DMS153 (cell line): Measurements from ENCODE around the gene CCNI.
A peak's percentile ranks its signal among the peaks of the same experiment; 100 is the strongest.
"Not testable (repeated sequence)": the region's sequence is repeated elsewhere in the genome, so short reads cannot be mapped to it uniquely, and the experiment has no call there.

ENCODE experiments used
- DNase-seq: peaks from one replicate; lab custom pipeline; 2025; lab: John Stamatoyannopoulos, UW

The CCNI gene

DNA sequence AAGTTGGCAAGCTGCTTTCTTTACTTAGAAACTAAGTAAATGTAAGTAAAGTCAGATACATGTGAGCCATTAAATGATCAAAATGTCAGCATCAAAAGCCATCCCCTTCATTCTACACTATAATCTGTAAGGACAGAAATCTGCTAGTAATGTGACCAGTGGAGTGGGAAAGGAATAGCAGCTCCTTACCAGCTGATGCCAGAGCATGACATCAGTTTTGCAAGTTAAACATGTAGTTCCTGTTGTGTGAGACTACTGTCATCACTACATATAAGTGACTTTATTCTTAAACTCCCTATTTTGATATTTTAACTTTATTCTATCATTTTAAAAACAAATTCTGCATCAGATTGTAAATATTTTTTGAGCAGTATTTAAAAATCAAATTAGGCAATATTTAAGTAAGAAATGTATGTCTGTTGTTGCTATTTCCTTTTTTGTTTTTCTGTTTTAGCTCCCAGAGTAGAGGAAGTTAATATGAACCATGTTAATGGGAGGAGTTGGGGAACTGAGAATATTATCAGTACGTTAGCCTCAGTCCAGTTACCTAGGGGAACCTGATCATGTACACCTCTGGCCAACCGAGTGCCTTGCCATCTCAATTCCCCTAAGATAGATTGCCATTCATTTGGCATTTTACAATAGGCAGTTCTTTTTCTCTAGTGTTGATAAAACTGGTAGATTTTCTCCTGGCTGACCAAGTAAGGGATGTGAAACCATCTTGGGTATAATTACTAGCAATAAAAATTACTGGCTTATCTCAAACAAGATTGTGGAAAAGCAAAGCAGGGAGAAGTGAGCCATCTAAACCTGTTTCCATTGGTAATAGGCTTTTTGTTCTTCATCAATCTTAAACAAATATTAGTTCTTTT is 34.7 kb downstream of the CCNI start:
- no peak for DNase-seq

DNA sequence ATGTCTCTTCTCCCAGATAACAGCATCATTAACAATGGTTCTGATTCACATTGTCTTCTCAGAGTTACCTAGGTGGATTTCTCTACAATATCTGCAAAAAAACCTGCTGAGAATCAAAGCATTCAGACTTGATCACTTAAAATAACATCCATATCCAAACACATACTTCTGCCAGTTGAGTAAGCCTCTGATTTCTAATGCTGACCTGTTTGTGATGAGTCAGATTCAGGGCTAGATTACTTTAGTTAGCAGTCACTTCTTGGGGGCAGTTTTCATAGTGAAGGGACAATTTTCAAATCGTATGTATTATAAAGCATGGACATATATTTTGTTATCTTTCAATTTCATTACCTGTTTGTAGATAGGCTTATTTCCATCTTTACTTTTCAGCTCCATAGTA is 35.5 kb downstream of the CCNI start:
- DNase-seq: no peak

DNA sequence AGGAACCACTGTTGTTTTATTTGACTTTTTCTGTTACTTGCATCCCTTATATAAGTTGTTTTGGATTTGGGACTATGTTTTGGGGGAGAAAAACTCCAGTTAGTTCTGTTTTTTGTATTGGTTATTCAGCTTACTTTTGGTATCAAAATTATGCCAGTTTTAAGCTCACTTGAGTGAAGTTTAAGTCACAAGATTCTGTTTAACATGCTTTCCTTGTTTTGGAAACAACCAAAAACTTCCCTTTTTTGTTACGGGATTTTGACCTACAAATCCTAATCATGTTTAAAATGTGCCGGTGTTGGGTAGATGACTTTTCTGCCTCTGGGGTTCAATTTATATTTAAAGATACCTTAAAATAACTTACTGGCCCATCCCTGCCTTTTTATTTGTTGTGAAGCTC is 36.0 kb downstream of the CCNI start:
- DNase-seq: no peak

DNA sequence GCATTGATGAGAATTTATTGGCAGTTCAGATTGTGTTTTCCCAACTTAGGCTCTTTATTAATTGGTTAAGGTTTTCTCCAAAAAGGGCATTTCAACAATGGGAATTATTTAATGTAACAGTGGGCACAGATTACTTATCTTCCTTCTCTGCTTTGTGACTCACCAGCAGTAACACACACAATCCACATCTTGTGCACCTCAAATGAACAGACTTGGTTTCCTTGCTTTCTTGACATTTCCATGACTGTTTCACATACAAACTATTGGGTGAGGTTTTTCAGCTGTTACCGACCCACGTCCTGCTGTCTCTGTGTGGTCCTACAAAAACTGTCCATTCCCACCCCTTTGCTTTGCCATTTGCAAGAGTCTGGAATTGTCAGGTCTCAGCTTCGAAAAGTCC is 38.1 kb downstream of the CCNI start:
- DNase-seq: no peak

DNA sequence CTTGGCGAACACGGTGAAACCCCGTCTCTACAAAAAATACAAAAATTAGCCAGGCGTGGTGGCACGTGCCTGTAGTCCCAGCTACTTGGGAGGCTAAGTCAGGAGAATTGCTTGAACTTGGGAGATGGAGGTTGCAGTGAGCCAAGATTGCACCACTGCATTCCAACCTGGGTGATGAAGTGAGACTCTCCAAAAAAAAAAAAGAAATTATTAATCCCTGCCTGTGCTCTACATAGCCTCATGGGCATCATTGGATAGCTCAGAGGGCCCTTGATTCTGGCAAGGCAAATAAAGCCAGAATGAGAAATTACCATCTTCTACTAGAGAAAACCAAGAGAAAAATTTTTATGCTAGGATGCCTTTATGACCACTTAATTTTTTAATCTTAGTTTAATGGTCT is 38.6 kb downstream of the CCNI start:
- not testable (repeated sequence) for DNase-seq

DNA sequence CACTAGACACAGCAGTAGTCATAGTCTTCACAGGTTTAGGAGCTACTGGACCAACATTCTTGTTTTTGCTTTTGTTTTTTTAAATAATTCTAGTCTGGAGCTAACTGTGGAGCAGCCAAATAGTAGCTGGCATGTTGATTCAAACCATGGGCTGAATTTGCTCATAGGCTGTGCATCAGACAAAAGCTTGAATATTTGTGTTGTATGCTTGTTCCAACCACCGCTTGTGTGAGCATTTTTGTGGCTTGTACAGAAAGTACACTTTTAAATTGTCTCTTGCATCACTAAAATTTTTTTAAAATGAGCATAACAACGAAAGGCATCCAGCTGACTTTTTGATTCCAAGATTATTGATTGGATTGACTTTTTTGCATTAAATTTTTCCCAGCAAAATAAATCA is 39.6 kb downstream of the CCNI start:
- DNase-seq: no peak

DNA sequence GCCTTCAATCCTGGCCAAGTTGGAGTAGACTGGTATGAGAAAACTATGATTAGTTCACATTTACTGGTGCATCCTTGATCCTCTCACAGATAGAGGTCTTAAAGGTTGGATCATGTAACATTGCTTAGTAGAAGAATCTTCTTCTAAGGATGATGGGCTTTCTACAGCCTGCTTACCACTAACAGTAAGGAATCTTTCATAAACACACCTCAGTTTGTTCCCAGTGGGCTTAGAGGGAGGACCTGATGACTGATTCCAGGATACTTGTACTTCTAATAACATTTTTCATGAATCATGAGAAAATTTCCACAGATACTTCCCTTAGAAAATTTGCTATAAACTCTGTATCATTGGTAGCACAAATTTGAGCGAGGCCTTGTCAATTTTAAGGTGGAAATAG is 40.6 kb downstream of the CCNI start:
- DNase-seq: no peak

DNA sequence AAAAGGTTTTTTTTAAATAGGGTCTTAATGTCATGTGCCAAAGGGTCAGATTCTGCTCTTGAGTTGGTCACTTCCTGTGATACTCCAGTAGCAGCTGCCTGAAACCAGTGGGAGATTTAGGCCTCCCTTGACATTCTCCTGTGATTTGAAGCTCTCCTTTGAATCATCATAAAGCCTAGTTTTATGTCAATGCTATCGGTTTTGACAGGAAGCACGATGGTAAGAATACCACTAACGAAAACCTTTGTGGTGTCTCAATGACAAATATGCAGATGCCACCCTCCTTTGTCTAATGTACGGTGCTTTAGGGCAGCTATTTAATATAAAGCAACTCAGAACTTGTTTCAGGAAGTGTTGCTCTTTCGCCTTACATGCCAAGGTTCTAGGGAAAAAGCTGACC is 44.2 kb downstream of the CCNI start:
- no peak for DNase-seq

DNA sequence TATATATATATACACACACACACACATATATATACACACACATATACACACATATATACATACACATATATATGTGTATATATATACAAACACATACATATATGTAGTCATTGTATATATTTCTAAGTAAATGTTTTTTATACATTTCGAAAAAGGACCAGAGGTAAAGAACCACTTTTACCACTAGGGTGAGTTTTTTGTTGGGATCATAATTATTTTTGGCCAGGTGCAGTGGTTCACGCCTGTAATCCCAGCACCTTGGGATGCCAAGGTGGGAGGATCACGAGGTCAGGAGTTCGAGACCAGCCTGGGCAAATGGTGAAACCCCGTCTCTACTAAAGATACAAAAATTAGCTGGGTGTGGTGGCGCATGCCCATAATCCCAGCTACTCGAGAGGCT is 46.0 kb downstream of the CCNI start:
- not testable (repeated sequence) for DNase-seq

DNA sequence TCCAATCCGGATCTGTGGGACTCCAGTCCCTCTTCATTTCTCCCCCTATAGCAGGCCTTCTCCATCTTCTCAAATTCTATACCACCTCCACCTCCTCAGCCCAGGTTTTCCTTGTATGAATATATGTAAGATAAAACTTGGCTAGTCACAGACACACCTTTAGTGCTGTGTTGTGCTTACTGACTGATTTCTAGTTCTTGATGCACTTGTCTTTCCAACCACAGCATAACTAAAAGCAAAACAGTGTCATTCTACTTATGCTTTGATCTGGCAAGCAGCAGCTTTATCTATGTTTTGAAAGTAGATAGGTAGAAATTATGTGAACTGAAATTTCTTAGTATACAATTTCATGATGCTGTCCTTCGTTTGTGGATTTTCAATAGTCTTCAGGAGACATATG is 47.5 kb downstream of the CCNI start:
- DNase-seq: no peak

DNA sequence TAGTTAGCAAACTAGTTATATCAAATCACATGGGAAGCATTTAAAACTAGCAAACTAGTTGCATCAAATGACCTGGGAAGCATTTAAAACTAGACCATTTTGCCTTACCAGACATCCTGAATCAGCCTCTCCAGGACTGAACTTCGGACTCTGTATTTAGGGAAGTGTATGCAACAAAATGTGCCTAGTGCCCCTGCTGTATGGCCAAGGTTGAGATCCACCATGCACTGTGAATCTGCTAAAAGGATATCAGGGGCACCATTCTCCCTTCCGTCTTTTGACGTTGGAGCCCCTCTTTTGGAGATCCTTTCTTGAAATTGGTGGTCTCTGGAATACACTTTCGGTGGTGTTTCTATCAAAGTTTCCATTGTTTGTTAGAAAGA is 49.5 kb downstream of the CCNI start:
- DNase-seq: no peak

DNA sequence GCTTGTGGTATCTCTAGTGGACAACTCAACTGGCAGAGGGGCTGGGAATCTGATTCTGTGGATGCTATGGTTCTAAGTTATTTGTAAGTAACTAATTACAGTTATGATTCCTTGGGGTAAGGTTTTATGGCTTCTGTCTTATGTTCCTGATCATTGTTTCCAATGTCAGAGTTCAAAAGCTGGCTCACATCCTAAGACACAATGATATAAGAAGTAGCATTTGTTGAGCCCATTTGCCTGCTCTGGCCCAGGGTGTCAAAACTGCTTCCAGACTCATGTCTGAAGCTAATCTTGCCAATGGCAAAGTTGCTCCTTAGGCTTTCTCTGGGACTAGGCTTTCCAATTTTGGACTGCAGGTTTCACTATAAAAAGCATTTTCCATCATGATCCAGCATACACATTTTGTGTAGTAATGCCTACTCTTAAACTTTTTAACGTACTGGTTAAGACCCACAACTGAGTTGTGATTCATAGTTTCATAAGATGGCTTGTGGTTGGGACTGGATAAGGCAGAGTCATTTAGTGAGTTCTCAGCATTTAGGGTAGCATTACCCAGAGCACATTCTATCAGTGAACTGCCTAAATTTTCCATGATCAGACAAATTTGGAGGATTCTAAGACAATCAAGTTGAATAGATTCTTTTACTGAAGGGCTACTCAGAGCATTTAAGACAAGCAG is 50.0 kb downstream of the CCNI start:
- no peak for DNase-seq

DNA sequence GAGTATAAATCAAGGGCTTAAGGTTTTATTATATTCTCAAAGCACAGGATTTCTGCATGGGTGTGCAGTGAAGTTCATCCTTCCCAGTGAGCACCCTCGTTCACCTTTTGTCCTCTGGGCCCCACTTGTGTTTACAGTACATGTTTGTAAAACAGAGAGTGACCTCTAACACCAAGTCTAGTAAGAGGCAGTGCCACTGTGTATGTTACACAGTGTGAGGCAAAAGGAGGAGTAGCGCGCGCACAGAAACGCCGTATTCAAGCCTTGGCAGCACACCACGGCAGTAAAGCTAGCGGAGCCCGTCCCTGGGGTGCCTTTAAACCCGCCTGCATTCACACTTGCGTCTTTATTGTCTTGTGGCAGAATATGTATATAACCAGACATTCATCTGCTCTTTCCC is 51.9 kb downstream of the CCNI start:
- peak; percentile 51 for DNase-seq

DNA sequence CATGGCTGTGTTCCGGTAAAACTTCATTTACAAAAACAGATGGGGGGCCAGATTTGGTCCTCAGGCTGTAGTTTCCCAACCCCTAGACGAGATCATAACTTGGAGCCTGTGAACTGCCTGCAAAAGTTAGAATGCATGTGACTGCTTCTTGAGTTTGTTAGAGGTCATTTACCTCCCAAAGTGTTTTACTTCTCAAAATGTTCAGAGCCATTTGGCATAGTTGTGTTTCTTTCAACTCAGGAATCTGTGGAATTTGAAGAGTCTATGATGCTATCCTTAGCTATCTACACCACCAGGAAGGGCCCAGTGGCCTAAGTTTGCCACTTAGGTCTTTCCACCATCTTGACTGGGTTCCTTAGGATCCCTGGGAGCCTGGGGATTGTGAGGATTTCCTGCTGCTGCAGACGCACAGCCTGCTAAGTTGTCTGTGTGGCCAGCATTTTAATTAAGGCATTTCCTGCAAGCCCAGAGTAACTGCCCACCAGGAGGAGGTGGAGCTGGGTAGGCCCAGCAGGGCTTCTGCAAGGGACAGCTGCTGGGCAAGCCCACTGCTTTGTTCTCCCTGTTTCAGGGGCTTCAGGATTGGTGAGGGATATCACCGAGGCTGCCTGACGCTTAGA is 53.1 kb downstream of the CCNI start:
- DNase-seq: no peak

DNA sequence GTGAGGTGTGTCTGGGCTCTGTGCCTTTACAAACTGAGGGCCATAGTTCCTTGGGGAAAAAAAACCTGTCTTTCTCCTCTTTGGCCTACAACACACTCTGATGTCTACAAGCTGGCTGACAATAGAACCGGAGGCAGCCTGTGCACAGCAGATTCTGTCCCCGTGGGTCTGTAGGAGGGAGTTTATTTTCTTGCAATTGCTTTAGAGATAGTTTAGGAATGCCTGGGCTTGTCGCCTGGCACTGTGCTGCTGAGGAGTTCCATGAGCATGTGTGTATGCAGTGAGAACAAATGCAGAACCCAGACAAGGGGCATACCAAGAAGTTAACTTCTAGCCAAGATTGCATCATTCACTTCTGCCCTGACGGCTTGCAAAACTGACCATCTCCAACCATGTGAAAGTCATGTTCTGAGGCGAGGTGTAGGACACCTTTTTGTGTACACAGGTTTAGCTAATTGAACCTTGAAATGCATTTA is 54.1 kb downstream of the CCNI start:
- no peak for DNase-seq

DNA sequence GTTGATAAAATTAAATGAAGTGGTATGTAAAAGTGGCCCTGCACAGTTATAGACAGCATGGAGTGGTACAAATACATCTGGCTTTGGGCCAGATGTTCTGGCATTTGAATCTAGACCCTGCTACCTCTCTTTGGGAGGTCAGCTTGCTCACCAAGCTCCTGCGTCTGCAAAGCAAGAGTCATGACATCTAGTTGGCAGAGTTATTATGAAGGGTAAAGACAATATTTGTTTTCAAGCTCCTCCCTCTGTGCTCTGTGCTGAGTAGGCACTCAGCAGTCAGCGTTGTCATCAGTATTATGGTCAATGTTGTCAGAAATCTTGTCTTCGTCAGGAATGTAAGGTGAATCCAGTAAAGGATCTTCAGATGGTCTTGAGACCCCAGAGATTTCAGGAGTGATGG is 55.8 kb downstream of the CCNI start:
- no peak for DNase-seq

DNA sequence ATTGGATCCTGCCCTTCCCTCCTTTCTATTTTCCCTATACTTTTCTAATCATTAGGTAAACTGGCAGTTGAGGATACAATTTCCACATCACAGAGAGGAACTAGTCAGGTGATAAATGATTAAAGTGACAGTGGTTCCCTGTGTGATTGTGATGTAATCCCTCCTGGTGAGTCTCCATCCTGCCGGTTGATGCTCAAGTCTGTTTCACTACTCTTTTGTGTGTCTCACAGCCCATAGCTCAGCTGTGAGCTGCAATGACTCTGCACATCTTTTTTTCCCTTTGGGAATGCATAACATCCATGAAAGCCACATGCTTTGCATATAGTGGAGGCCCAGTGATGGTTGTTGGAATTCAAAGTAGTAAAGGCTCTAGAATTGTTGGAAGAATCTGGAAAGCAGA is 60.4 kb downstream of the CCNI start:
- no peak for DNase-seq

DNA sequence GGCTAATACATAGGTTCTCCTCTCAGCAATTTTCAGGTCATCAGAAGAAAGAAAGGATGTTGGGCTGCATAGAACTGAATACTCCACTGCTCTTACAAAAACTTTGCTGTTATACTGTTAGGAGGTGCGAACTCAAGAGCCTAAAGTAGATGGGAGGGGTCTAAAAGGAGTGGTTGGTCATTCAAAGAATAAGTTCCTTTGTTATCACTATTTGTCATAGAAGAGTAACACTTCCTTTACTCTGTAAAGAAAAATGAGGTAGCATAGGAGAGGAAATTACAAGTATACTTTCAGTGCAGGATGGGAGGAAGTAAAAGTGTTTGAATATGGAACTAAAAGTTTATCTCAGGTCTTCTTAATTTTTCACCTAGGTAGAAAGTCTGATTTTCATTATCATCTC is 61.5 kb downstream of the CCNI start:
- DNase-seq: no peak

DNA sequence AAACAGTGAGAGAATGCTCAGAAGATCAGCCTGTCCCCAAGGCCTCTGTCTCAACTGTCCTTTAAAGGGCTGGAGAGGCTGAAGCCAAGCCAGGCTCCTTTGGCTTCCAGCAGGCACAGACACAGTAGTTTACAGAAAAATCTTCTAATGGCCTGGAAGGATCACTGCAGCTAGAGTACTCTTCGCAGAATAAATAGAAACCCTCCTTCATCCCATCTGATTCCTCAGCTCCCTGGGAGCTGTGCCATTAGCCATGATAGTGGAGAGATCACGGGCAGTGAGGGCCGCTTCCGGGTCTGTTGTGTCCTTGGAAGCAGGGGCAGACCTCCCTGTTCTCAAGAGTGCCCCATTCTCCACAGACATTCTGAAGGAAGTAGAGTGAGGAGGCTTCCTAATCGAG is 63.1 kb downstream of the CCNI start:
- DNase-seq: no peak

DNA sequence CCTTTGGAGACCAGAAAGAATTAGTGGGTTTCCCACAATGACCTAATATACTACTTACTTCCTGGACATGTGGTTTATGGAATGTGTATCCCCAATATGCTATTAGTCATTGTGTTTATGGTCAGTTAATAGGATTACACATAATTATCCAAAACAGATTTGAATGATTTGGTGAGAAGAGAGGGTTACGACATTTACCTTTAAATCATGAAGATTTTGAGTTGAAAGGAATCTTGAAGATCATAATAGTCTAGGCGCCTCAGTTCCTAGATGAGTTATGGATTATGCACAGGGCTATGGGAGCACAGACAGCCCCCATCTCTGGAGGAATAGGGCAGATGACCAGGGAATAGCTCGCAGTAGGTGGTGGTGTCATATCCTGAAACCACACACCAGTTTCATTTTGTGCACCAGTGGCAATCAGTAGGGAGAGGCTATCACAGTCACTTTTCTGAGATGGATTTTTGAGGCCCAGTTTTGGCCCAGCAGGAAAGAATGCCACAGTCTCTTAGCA is 64.9 kb downstream of the CCNI start:
- DNase-seq: no peak

DNA sequence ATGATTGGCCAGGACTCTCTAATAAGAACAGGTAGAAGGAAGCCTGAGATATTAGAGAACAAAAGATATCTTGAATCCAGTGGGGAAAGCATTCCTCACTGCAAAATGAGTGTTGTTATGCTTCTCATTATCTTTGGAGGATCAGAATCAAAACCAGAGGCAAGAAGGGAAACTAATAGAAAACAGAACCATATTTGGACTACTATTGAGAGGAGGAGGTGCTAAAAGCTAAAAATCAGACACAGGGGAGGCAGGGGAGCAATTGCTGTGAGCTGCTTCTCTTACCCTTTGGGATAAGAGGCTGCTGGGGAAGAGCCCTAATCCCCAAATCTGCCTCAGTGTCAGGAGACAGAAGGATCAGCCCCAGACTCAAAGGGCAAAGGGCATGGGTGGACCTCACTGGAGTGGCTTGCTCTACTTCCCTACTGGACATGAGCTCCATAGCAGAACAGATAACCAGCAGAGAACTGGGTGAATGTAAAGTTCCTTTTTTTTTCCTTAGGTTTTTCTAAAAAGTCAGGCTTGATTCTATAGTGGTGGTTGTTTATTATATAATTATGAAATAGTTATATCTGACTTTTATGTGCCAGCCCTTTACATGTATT is 66.2 kb downstream of the CCNI start:
- DNase-seq: no peak
